GM06990 (cell line): ENCODE data around the gene NSL1.

Source experiments
- DNase-seq: peaks from one replicate; pipeline ENCODE4 v3.0.0-alpha.2; 2011; ENCODE audit not compliant: insufficient read length; ENCODE audit errors: extremely low read depth
- H3K27me3 ChIP-seq: replicated peaks from 2 replicates; pipeline ENCODE4 v1.6.0; 2011; ENCODE audit warnings: low read length; ENCODE audit not compliant: control insufficient read depth, insufficient read depth
- H3K36me3 ChIP-seq: 2 replicates; pipeline ENCODE4 v1.5.1; 2011; ENCODE audit warnings: low read length; ENCODE audit not compliant: control insufficient read depth, insufficient read depth
- H3K4me3 ChIP-seq: replicated peaks from 2 replicates; pipeline ENCODE4 v1.5.1; 2011; ENCODE audit warnings: low read depth, mild to moderate bottlenecking, control low read depth, low read length
- CTCF ChIP-seq: IDR thresholded peaks from 2 replicates; pipeline ENCODE4 v1.5.1; 2011; ENCODE audit warnings: low read length, control low read depth, mild to moderate bottlenecking, inconsistent platforms; ENCODE audit not compliant: insufficient read depth, poor library complexity, severe bottlenecking

NSL1 gene

GRCh38 chr1:212752934-212753497 lies 38.6 kb downstream of the NSL1 start:
- peak; percentile 57 for DNase-seq
- TF ChIP-seq CTCF, result no peak
- no peaks in the 10 kb centered on the region for H3K27me3 ChIP-seq
- H3K4me3 ChIP-seq, result peak overlapping the region; percentile 10; the same call in 1 of the 2 replicates
- H3K36me3 ChIP-seq, result no peaks in the 10 kb centered on the region; the same call in 1 of the 2 replicates

GRCh38 chr1:212752252-212752933 lies 39.2 kb downstream of the NSL1 start:
- Histone ChIP-seq H3K4me3 (no peak overlapping the region; the same call in 1 of the 2 replicates), H3K27me3 (no peaks in the 10 kb centered on the region), H3K36me3 (no peaks in the 10 kb centered on the region; the same call in 1 of the 2 replicates)
- TF ChIP-seq CTCF, result no peak
- no peak for DNase-seq

GRCh38 chr1:212749821-212750535 lies 41.6 kb downstream of the NSL1 start:
- no peak for DNase-seq
- H3K4me3 ChIP-seq, result peak overlapping the region; percentile 4; the same call in 1 of the 2 replicates
- H3K36me3 ChIP-seq, result no peaks in the 10 kb centered on the region
- no peaks in the 10 kb centered on the region for H3K27me3 ChIP-seq
- TF ChIP-seq CTCF, result peak; percentile 61

- DNase-seq, result no peak
- TF ChIP-seq CTCF, result no peak
- Histone ChIP-seq H3K36me3 (no peaks in the 10 kb centered on the region; the same call in 1 of the 2 replicates), H3K27me3 (no peaks in the 10 kb centered on the region), H3K4me3 (no peak overlapping the region)
These were observed 45.0 kb downstream of the NSL1 start for GRCh38 chr1:212746546-212746945.

GRCh38 chr1:212745303-212745702 lies 46.3 kb downstream of the NSL1 start:
- Histone ChIP-seq H3K36me3 (no peaks in the 10 kb centered on the region; the same call in 1 of the 2 replicates), H3K27me3 (no peaks in the 10 kb centered on the region), H3K4me3 (no peak overlapping the region)
- no peak for TF ChIP-seq CTCF
- no peak for DNase-seq
